GM19025 (cell line): ENCODE data around the gene SLC35B4.

Experiments used
- ATAC-seq: cut with Tn5 transposase; IDR thresholded peaks from one replicate; pipeline ENCODE4 v1.9.1; 2021; ENCODE audit warnings: mild to moderate bottlenecking, low read depth, moderate library complexity; ENCODE audit not compliant: unreplicated experiment

SLC35B4 gene, protein sequence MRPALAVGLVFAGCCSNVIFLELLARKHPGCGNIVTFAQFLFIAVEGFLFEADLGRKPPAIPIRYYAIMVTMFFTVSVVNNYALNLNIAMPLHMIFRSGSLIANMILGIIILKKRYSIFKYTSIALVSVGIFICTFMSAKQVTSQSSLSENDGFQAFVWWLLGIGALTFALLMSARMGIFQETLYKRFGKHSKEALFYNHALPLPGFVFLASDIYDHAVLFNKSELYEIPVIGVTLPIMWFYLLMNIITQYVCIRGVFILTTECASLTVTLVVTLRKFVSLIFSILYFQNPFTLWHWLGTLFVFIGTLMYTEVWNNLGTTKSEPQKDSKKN

DNA sequence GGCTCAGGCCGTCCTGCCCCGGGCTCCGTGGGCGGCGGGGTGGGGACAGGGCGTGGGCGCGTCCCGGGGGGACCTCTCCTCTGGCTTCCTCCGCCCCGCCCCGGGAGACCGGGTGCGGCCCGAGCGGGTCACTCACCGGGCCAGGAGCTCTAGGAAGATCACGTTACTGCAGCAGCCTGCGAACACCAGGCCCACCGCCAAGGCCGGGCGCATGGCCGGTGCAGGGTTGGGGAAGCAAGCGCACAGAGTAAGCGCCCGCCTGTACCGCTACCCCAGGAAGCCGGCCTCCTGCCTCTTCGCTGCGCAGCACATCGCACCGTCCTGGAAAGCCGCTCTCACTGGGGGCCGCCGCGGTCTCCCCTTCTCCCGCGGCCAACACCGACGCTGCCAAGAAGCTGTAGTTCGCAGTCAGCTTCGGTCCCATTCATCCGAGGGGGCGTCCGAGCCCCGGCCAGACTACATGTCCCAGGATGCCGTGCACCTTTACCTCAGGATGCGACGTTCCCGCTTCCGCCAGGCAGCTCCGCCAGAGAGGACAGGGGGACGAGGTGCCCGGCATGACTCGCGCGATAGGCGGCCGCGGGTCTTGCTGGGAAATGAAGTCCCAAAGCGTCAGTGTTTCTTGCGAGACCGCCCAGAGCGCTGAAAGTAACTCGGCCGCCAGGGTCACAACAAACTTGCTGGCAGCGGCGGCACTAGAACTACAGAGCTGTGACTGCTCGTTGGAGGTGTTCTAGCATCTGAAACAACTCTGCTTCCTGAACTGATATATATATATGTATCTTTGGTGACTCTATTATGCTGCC is at the start of gene SLC35B4:
Gene SLC35B4 (minus strand): TSS at position 392 of the 806 bp plus-strand sequence. CDS start 179 bp downstream, at position 213.
- peak; percentile 99 for ATAC-seq

DNA sequence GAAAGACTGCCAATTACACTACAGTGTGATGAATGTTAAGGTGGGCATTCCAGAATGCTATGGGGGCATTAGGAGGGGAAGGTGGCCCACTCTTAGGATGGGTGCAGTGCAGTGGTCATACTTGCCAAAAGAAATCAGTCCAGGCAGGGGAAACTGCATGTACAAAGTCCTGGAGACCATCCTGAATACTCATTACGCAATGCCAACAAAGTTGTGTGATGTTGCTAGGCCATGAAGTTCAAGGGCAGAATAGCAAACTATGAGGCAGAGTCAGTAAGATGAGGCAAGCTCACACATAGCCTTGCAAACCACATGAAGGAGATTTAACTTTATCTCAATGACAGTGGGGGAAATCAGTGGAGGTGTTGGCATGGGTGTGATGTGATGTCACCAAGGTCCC is 49.8 kb upstream of the SLC35B4 start:
- ATAC-seq, result no peak

DNA sequence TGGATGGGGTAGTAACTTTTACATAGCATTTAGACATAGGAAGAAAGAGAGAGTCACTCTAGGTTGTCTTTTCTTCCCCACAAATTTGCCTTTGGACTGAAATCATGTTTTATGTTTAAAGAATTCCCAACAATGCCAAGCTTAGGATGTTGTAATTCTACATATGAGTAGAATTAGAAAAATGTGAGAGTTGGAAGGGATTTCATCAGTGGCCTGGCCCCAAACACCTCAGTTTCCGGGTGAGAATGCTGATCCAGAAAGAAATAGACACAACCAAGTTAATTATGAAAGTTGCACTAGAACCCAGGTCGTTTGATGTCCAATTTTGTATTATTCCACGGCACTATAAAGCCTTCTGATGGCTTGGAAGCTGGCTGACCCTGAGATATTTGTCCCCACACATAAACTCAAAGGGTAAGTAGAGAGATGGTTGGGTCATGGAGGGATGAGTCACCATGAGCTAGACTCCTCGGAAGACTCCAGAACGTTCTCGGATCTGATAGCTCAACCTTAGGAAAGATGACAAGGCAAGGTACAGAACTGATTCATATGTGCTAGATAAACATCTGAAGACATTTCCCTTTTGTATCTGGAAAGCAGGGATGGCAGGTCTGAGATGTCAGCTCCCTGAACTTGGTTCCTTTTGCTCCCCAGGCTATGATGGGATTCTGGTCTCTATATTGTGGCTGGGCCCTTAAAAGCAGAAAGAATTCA is 48.8 kb upstream of the SLC35B4 start:
- no peak for ATAC-seq

DNA sequence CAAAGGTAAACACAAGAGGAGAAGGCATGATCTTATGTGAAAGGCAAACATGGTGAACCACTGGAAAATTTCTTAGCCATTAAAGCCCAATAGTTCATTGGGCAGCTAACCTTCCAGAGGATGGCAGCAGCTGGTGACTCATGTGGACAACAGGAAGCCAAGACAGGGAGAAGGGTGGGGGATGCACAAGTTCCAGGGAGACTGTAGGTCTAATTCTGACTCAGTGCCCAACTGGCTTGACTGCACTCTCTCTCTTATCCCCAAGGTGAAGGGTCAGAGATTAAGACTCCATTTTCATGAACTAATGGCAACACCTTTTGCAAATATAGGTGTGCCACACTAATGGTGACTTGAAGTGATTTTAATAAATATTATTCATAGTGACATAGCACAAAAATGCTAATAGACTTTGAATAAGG is 47.9 kb upstream of the SLC35B4 start:
- ATAC-seq, result no peak

DNA sequence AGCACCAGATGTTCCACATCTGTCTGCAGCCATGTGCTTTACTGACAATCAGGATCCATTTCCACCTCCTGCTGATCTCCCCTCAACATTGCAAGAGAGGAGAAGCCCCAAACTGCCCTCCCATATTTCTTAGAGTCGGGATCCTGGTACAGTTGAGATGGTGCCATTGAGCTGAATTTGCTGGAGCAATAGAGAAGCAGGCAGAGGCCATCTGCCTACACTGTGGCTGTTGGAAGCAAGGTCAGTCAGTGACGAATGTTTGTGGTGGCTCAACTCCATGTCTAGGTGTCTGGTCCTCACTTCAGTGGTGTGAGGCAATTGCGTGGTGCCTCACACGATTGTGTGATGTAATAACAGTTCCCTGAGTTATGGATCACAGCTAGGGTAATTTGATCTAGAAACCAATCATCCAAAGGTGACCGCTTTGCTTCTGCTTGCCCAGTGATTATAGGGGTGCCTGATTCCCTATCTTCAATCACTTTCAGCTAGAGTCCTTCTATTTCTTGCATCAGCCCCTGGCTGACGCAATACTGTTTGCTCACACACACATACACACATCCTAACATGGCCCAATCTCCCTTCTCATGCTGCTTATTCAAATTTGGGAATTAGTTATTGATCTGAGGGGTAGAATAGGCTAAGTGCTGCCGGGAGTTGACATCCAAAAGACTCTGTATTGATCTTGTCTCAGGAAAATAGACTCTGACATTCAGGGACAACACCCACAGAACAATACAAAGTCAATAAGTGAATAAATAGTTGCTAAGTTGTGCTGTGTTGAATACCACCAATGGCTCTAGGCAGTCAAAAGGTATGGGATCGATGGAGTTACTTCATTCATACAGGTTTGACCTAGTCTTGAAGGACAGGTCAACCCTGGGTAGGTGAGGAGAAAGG is 46.1 kb upstream of the SLC35B4 start:
- no peak for ATAC-seq

DNA sequence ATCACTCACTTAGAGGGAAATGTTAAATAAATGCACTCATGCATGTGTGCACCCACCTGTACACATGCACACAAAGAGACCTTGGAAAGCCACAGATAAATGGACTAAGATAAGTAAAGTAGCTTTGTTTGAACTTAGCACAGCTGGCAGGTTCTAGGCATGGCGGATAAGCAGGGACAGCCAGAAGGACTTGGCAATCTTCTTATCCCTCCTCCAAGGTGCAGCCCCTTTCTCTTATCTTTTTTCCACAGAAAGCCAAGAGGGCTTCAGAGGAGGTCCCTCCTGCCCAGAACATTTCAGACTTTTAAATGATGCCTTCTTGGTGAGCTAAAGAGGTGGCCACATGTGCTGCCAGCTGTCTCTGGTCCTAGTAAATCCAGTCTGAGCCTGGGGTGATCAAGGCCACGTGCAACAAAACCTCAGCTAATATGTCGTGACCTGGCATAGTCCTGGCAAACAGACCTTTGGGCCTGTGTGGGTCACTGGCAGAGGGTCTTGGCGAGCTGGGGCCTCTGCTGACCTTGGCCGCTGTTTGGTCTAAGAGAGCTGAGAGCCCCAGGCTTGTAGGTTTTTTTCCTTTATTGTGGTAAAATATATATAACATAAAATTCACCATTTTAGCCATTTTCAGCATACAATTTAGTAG is 43.2 kb upstream of the SLC35B4 start:
- no peak for ATAC-seq

DNA sequence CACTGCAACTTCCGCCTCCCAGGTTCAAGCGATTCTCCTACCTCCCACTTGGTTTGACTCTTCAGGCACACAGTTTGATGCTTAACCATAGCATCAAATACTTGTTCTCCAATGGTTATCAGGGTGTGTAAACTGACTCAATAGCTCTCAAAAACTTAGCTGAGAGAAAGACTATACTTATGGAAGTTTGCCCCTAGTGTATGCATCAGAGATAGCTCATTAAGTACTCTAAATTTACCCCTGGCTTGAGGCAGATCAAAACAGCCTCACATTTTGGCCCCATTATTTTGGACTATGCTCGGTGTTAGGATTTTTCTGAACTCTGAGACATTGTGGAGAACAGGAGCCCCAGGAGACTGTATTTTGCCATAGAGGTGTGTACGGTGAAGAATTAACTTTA is 40.8 kb upstream of the SLC35B4 start:
- no peak for ATAC-seq

DNA sequence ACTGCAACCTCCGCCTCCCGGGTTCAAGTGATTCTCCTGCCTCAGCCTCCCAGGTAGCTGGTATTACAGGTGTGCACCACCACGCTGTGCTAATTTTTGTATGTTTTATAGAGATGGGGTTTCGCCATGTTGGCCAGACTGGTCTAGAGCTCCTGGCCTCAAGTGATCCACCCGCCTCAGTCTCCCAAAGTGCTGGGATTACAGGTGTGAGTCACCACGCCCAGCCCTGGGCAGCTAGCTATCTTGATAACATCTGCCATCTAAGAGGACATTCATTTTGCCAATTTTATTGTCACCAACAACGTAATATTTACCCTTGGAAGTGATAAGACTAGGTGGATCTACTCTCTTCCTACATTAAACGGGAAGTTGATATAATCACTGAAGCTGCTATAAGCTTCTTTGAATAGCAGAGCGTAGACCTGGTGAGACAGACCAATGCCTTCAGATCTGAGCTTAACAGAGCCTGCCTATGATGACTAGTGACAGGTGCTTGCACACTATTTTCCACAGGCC is 39.7 kb upstream of the SLC35B4 start:
- no peak for ATAC-seq

DNA sequence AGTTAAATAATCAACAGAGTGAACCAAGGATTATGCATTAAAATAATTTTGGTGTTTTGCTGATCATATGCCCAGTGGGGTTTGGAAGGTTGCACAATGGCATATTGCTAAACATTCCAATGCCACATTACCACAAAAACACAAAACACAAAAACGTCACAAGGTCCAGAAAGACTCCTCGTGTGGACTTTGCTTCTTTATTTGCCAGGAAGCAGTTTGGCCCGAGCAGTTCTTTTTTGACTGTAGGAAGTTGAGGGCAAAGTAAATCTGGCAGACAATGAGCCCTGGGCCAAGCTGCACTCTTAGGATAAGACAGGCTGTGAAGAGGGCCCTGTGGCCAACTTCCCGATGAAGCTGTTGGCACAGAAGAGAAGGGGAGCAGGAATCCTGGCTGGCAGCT is 39.2 kb upstream of the SLC35B4 start:
- no peak for ATAC-seq

DNA sequence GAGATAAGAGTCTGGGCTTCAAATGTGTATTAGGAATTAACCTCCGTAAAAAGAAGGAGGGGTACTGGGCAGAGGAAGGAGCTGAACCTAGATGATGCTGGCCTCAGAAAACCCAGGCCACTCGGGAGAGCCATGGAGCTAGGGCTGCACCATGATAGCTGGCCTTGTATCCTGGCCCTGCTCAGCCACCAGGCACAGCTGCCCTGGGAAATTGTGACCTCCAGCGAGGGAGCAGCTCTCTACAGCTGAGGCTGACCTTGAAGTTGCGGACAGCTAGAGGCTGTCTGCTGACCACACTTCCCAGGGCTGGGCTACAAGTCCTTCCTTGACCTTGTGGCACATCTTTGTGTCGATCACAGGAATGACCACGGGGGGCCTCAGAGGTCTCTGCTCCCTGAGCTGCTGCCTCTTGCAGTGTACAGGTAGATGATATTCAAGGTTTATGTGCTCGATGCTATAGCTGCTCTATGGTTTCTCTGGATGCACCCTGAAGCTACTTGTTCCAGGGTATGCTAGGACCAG is 38.3 kb upstream of the SLC35B4 start:
- ATAC-seq, result no peak

DNA sequence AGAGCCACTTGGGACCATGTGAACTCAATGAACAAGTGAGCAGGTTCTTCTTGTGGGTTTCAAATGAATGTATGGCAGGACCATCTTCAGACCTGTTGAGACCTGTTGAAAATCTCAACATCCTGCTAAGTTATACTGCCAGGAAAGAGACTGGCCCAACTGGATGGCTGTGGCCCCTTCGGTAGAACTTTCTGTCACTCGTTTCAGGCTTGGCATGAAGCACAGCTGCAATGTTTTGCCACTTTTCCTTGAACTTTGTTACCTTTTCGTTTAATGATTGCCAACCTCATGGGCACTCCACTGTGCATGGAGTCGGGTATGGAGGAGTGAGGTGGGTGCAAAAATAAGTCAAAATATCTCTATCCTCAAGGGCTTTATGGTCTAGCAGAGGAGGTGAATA is 36.7 kb upstream of the SLC35B4 start:
- no peak for ATAC-seq

DNA sequence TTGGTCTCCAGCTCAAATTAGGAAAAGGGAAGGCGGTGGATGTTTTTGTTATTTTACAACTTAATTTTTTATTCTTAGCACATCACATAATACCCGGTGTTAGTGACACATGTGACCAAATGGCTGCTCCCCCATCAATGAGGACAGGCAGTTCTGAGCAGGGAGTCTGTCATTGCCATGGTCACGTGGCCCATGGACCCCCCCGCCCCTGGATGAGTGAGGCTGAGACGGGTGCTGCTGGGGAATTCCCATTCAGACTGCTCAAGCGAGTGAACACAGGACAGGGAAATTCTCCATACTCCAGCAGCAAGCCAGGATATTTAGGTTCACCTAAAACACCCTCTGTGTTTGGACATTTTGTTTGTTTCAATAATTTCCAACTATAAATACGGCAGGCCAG is 34.7 kb upstream of the SLC35B4 start:
- no peak for ATAC-seq

DNA sequence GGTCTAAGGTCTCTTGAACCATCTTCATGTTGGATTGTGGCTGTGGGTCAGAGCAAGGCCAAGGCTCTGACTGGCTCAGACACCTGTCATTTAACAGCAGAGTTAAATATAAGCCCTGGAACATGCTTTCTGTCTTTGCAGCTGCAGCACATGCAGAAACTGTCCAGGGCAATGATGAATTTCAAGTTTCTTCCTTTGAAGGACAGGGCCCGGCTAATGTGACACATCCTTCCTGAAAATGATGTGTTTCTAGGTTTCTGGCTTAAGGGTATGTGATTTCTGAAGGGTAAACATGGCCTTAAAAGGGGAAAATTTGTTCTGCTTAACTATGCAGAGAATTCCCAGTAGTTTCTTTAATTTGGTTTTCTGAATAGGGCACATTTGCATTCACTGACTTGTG is 34.0 kb upstream of the SLC35B4 start:
- ATAC-seq, result no peak

DNA sequence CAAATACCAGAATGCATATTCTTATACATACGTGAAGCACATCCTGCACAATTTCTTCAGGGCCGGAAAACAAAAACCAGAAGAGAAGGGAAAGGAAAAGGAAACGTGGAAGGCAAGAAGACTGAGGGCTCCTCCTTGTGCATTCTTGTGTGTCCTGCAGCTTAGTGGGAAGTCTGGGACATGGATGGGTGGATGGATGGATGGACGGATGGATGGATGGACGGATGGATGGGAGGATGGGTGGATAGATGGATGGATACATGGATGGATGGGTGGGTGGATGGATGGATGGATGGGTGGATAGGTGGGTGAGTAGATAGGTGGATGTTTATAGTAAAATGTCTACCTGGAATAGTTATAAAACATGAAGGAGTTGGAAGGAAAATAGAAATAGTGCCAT is 30.8 kb upstream of the SLC35B4 start:
- no peak for ATAC-seq

DNA sequence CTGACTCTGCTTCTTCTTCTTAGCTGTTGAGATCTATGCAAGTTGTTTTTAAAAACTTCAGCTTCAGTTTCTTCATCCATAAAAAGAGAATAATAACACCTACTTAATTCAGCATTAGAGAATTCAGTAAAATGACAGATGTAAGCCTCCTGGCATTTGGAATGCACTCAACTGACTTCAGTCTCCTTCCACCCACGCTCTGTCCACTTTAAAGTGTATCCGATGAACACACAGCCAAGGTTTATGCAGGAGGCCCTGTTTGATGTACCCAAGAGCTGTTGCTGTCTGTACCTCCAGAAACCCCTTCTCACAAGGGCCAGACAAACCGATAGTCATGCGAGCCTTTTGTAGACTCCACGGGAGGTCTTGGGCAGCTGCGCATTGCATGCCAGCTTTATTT is 27.1 kb upstream of the SLC35B4 start:
- ATAC-seq, result no peak

DNA sequence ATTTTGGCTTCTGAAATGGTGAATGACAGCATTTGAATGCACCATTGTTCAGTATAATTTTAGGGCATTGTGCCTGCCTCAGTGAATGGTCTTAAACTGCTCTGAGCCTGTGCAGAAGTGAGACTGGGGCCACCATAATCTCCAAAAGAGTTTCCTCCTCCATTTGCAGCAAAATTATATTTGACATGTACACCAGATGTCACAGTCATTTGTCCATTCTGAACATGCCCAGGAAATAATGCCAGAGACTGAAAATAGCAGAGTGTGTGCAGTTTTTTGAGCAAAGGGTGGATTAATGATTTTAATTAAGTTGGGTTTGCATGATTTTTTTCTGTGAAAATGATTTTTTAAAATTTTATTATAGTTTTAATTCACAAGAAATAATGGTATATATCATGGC is 26.4 kb upstream of the SLC35B4 start:
- no peak for ATAC-seq

DNA sequence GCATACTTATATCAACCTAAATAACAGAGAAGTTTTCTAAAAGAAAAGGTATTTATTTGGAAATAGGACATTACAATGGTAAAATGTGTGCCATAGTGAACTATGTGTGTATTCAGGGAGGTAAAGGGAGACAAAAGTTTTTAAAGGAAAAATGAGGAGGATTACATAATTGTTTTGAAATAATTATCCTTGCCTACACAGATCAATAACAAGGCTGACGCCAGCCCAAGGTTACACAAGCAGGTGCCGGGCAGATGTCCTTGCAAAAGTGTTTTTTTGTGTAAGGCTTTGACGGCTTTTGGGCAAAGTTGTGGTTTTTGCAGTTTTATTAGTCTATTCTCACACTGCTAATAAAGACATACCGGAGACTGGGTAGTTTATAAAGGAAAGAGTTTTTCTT is 22.7 kb upstream of the SLC35B4 start:
- no peak for ATAC-seq

DNA sequence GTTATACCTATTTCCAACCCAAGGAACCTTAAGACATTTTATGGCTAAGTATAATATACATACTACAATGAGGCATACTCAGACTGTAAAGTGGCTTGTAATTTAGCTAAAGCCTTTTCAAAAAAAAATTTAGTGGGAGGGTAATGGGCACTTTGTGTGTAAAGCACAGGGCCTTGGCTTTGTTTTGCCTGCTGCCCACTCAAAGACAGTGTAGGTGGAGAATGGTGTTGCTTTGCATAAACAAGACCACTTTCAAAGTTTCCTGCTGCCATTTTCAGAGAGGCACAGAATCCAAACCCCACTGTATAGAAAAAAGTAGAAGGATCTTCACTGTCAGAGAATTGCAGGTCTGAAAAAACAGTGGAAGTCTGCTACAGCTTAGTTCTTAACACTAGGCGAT is 21.2 kb upstream of the SLC35B4 start:
- ATAC-seq, result no peak

DNA sequence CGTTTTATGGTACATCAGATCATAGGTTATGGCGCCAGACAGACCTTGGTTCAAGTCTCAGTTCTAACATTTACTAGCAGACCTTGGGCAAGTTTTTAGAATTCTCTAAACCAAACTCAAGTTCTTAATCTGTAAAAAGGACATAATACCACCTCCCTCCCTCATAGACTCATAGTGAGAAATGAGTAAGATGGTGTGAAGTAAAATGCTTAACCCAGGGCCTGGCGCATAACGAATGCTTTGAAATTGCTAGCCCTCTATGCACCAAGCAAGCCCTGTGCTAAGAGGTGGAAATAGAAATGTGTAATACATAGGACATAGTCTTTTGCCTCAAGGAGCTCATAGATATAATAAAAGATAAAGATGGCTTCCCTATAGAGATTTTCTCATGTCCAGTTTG is 17.7 kb upstream of the SLC35B4 start:
- no peak for ATAC-seq
